Stromal cell of bone marrow (primary cell): Measurements from ENCODE around the gene FOXJ1.
"Not testable (repeated sequence)": the region's sequence is repeated elsewhere in the genome, so short reads cannot be mapped to it uniquely, and the experiment has no call there.

Experiments used
- DNase-seq: peaks from one replicate; pipeline ENCODE4 v3.0.0-alpha.2; 2012; ENCODE audit warnings: low read depth

FOXJ1 gene

GRCh38 chr17:76141212-76142038, at the start of gene FOXJ1:
FOXJ1 (minus strand) TSS chr17:76141245; CDS start chr17:76140395, 850 bp downstream.
- peak; percentile 70 for DNase-seq

DNA sequence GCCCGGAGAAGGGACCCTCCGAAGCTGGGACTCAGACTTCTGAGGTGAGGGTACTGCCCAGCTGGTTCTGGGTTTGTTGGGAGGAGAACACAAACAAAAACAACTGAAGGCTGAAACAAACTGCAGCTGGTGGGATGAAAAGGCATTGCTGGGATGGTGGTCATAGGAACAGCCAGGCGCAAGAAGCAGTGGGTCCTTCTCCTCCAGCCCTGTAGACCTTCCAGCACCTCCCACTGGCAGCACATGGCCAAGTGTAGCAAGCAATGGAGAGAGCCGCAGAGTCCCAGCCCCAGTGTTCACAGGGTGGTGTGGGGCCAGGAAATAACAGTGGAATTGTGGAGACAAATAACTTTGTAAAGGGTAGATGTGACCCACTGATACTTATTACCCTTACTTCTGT, 48.7 kb upstream of the FOXJ1 start:
- DNase-seq, result no peak

DNA sequence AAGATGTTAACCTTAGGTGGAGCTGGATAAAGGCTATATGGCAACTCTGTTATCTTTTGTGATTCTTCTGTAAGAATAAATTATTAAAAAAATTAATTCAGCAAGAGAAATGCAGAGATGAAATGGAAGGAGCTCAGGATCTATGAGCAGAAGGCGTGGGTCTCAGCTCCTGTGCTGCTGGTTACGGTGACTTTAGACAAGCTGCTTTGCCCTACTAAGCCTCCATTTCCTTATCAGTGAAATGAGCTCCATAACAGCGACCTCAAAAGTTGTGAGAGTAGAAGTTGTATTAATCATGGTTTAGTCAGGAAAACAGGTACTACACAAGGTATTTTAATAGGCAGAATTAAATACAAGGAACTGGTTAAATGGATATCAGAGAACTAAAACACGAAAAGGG, 48.2 kb upstream of the FOXJ1 start:
- DNase-seq, result no peak

- no peak for DNase-seq
Observed at GRCh38 chr17:76188213-76189016, 47.4 kb upstream of the FOXJ1 start.

- DNase-seq, result not testable (repeated sequence)
Observed at GRCh38 chr17:76186774-76187173, 45.7 kb upstream of the FOXJ1 start.

DNA sequence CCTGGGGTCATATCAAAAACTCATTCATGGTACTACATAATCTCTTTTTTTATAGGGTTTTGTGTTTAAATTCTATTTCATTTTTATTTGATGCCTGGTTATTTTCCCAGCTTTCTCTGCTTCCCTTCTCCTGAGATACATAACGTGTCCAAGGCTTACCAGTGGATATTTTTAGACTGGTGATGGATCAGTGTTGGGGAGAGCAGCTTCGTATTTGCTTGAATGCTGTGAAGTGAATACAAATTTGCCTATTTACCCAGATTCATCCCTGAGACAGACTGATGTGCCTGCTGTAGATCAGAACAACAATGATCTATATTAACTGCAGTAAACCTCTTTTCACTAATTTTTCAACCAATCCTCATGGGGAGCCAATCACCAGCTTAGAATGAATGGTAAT, 43.2 kb upstream of the FOXJ1 start:
- DNase-seq, result no peak

DNA sequence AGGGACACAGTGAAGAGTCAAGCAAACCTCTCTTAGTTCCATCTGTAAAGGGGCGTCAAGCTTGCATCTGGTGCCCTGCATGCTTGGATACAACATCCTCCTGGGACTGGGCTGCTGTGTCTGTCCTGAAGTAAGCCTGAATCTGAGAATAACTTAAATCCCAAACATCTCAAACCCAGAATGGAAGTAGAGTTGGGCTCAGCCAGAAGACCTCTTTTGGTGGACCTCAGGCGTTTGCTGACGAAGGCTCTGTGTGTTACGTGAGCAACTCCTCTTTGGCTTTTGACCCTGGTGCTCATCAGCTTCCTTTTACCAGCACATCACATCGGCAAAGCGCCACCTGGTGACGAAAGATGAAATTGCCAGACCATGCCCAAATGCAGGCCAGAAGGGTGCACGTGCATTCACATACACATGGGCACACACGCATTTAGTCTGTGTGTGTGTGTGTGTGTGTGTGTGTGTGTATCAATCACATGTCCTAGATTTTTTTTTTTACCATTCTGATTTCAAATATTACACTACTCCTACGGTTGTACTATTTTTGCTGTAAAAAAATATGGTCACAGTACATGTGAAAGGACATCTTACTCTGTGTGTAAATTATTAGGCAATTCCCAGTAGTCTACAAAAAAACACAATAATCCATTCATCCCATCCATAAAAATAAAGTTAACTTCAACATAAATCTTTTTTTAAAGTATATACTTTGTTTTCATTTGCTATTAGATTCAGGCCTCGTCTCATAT, 41.1 kb upstream of the FOXJ1 start:
- peak; percentile 79 for DNase-seq

DNA sequence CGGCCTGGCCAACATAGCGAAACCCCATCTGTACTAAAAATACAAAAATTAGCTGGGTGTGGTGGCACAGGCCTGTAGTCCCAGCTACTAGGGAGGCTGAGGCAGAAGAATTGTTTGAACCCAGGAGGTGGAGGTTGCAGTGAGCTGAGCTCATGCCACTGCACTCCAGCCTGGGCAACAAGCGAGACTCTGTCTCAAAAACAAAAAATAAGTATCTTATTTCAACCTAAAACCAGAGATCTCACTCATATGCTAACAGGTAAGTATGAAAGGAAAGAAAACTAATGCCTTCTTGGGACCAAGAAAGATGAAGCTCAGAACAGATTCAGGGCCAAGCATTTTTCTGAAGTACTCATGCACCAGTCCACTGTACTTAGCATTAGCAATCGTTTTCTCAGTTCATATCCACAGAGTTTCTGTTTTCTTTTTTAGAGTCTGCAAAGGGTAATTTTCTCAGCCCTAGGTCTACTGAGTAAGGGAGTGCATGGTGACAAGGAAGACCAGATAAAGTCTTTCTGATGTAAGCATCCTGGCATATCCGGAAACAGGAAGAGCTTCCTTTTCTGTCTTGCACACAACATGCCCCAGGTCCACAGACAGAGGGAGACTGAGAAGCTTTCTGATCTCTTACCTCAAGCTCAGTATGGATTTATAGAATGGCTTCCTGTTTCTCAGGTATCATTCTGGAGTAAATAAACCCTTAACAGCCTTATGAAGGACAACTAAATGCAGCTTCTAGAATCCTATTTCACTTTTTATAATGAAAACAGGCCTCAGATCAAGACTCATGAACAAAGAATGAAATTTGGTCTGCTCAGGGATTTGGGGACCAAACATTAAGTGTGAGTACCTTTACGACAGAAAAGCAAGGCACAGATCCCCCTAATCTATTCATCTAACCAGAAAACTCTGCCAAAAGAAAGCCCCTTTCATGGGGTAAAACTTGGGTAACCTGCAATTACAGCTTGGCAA, 38.7 kb upstream of the FOXJ1 start:
- no peak for DNase-seq

GRCh38 chr17:76178124-76178523, 37.1 kb upstream of the FOXJ1 start:
- no peak for DNase-seq

- DNase-seq, result no peak
Observed at GRCh38 chr17:76176701-76177574, 35.9 kb upstream of the FOXJ1 start.

GRCh38 chr17:76174037-76174436, 33.0 kb upstream of the FOXJ1 start:
- no peak for DNase-seq

DNA sequence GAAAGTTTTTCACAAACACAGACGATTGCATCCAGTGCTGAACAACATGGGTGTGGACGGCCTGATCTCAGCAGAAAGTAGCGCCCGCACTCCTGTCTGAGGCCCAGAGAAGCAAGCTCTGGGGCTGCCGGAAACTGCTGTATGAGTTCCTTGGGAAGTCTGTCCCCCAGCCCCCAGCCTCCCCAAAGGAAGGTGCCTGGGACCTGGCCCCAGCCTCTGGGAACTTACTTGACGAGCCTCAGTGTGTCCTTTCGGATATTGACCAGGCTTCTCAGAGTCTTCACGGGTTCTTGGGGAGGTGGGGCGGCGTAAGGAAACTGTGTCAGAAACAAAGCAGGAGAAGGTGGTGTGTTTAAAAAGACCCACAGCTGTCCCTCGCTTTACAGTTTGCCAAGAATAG, 32.4 kb upstream of the FOXJ1 start:
- DNase-seq, result no peak

DNA sequence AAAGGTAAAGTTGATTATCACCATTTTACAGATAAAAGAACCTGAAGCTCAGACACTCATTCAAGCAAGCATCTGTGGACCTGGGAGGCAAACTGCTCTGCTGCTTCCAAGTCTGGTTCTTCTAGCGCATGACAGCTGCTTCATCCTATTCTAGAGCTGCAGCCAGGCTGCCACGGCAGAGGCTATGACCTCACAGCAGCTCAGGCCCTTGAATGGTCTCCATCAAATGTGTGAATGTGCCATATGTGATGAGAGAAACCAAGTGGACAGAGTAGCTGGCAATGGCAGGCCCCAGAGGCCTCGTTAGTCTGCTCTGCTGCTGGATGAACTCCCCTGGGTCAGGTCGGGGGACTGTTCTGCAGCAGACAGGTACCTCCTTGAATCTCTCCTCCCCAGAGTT, 30.7 kb upstream of the FOXJ1 start:
- DNase-seq, result no peak

- no peak for DNase-seq
Observed at GRCh38 chr17:76170114-76170513, 29.1 kb upstream of the FOXJ1 start.

DNA sequence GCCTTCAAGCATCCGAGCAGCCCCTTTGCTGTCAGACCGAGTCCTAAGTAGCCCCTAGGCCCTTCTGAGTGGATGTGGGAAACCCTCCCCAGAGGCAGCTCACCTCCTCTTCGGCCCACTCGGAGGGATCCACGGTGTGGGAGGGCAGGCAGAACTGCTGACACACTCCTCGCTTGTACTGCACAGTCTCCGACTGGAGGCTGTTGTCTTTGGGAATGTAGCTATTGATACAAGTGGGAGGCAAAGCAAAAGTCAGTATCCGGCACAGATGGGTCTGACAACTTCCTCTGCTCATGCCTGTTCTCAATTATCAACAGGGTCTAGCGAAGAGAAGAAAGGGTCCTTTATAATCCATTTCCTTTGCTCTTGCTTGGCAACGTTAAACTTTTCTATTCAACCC, 25.9 kb upstream of the FOXJ1 start:
- no peak for DNase-seq

- peak; percentile 32 for DNase-seq
Observed at GRCh38 chr17:76166168-76166567, 25.1 kb upstream of the FOXJ1 start.

GRCh38 chr17:76164331-76164730, 23.3 kb upstream of the FOXJ1 start:
- DNase-seq, result no peak

DNA sequence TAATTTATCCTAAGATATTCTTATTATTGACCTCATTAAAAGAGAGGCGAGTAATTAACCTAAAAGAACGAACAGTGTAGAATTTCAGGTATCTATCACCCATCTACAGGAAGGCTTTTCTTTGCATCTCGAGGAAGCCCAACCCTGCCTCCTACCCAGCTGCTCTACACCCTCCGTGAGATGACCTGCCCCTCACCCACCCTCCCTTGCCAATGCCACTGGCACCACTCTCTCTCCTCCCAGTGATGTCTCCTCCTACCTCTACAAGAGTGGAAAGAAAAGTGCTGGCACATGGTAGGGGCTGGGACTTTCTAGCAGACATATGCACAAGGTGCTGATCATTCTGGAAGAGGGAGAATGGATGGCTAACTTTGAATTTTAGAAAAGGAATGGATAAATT, 22.9 kb upstream of the FOXJ1 start:
- no peak for DNase-seq

- no peak for DNase-seq
Observed at GRCh38 chr17:76161619-76162266, 20.7 kb upstream of the FOXJ1 start.
